Body of pancreas (tissue), 4 donors: Measurements from ENCODE around the gene IMP4. TPM values are rescaled to one million over a fixed set of nuclear protein-coding genes. Genes with fewer than 3 reads are reported as not detected.

Experiments
- ATAC-seq: fragments of 150-250 bp; one replicate; pipeline ENCODE4 v1.9.1; 2016
- DNase-seq, 4 donors: peaks; one replicate each; pipeline ENCODE4 v3.0.0-alpha.2; 2019
- H3K27ac ChIP-seq, 4 donors: fragments of 200-600 bp; sonication (generic); 1 replicate in 3 of 4; 2 replicates in 1 of 4; pipeline versions ENCODE4 v1.5.1 to v1.6.1; 2016 to 2019; ENCODE audit warnings: mild to moderate bottlenecking in 1 of 4, mixed read lengths in 1 of 4, moderate library complexity in 1 of 4
- H3K27me3 ChIP-seq, 2 donors: fragments of 200-600 bp; sonication (generic); one replicate each; pipeline ENCODE4 v1.6.0; 2016; ENCODE audit warnings: mild to moderate bottlenecking in 1 of 2
- H3K36me3 ChIP-seq, 2 donors: fragments of 200-600 bp; sonication (generic); replicated peaks in 1 of 2; 2 replicates each; pipeline ENCODE4 v1.5.1; 2016; ENCODE audit warnings: low read depth in 2 of 2; ENCODE audit not compliant: insufficient read depth in 1 of 2
- H3K4me1 ChIP-seq: fragments of 200-600 bp; sonication (generic); one replicate; pipeline ENCODE4 v1.6.0; 2016
- H3K4me3 ChIP-seq, 2 donors: fragments of 200-600 bp; sonication (generic); 1 replicate in 1 of 2; 2 replicates in 1 of 2; pipeline ENCODE4 v1.5.1; 2016 to 2019
- H3K9me3 ChIP-seq, 3 donors: fragments of 200-600 bp; sonication (generic); 1 replicate in 2 of 3; 2 replicates in 1 of 3; pipeline ENCODE4 v1.5.1; 2016
- CTCF ChIP-seq, 7 experiments: fragments of 450-650 bp in 4 of 7; fragments of 200-600 bp in 3 of 7; sonication (generic) in 3 of 7; IDR thresholded peaks; one replicate each; pipeline ENCODE4 v1.5.1; 2016 to 2019; ENCODE audit warnings: antibody characterized with exemption in 7 of 7
- POLR2A ChIP-seq, 3 donors: fragments of 450-650 bp; IDR thresholded peaks; one replicate each; pipeline ENCODE4 v1.6.1; 2016; ENCODE audit warnings: antibody characterized with exemption in 3 of 3, mild to moderate bottlenecking in 2 of 3
- WGBS, 2 donors: methylation state at CpG; one replicate each; pipeline ENCODE4 v1.1.5; 2017; 5-methylcytosine and 5-hydroxymethylcytosine counted together
- intact Hi-C: fragments of 100-400 bp; cut with DNase I; formaldehyde crosslinking; loops from one replicate; pipeline ENCODE4 v1.15.1; 2023
- total RNA-seq, 2 donors: library from RNA; depleted of rRNA; stranded (reverse); fragments of >200 nt; gene quantifications; one replicate each; pipeline ENCODE4 v1.1.0, GENCODE V29; 2016

Gene IMP4
- total RNA-seq, 2 donors from 2014 or later: 77.5 to 78.1 TPM

- intact Hi-C loops: no loop called here
- Histone ChIP-seq H3K4me3 (no peak overlapping the region), H3K9me3 (no peaks in the 10 kb centered on the region), H3K27me3 (no peaks in the 10 kb centered on the region), H3K36me3 (no peaks in the 10 kb centered on the region), H3K27ac (no peak overlapping the region), H3K4me1 (no peaks in the 10 kb centered on the region)
- DNase-seq (no peak), ATAC-seq (no peak)
- TF ChIP-seq POLR2A (IDR thresholded peaks at IDR 0.05): no peak
- no peak for TF ChIP-seq CTCF (IDR thresholded peaks at IDR 0.05)
Measured at GRCh38 chr2:130303169-130303568, 39.5 kb upstream of the IMP4 start.

- ATAC-seq (no peak), DNase-seq (no peak)
- no peaks in the 10 kb centered on the region for H3K27me3 ChIP-seq
- TF ChIP-seq POLR2A (IDR thresholded peaks at IDR 0.05) (no peak), CTCF (IDR thresholded peaks at IDR 0.05) (no peak)
- no peaks in the 10 kb centered on the region for H3K9me3 ChIP-seq
- no peaks in the 10 kb centered on the region for H3K36me3 ChIP-seq
- no peaks in the 10 kb centered on the region for H3K4me1 ChIP-seq
- intact Hi-C loops: no loop called here
- 74 to 78% methylated on average over 3 of the region's 3 CpGs for WGBS, 2 donors
- H3K27ac ChIP-seq: no peak overlapping the region
- no peak overlapping the region for H3K4me3 ChIP-seq
Measured at GRCh38 chr2:130304726-130305125, 38.0 kb upstream of the IMP4 start.

- Histone ChIP-seq H3K4me1 (no peaks in the 10 kb centered on the region), H3K9me3 (no peaks in the 10 kb centered on the region), H3K4me3 (no peak overlapping the region), H3K36me3 (no peaks in the 10 kb centered on the region), H3K27ac (no peak overlapping the region), H3K27me3 (no peaks in the 10 kb centered on the region)
- no peak for TF ChIP-seq POLR2A (IDR thresholded peaks at IDR 0.05)
- no peak for TF ChIP-seq CTCF (IDR thresholded peaks at IDR 0.05)
- intact Hi-C loops: no loop called here
- DNase-seq: no peak
- no peak for ATAC-seq
- WGBS, 2 donors: 71 to 87% methylated on average over 4 of the region's 4 CpGs
Measured at GRCh38 chr2:130307850-130308249, 34.8 kb upstream of the IMP4 start.

- H3K27ac ChIP-seq: no peak overlapping the region
- TF ChIP-seq CTCF (IDR thresholded peaks at IDR 0.05): no peak
- TF ChIP-seq POLR2A (IDR thresholded peaks at IDR 0.05): no peak
- no peaks in the 10 kb centered on the region for H3K4me1 ChIP-seq
- H3K36me3 ChIP-seq: no peaks in the 10 kb centered on the region
- no peaks in the 10 kb centered on the region for H3K9me3 ChIP-seq
- no peak overlapping the region for H3K4me3 ChIP-seq
- no peak for DNase-seq
- intact Hi-C loops: no loop called here
- H3K27me3 ChIP-seq: no peaks in the 10 kb centered on the region
- ATAC-seq: no peak
Measured at GRCh38 chr2:130310881-130311280, 31.8 kb upstream of the IMP4 start.

- Histone ChIP-seq H3K4me1 (no peaks in the 10 kb centered on the region), H3K9me3 (no peaks in the 10 kb centered on the region), H3K4me3 (no peak overlapping the region), H3K36me3 (no peaks in the 10 kb centered on the region), H3K27me3 (no peaks in the 10 kb centered on the region), H3K27ac (no peak overlapping the region)
- no peak for DNase-seq
- intact Hi-C loops: no loop called here
- no peak for ATAC-seq
- TF ChIP-seq POLR2A (IDR thresholded peaks at IDR 0.05): no peak
- no peak for TF ChIP-seq CTCF (IDR thresholded peaks at IDR 0.05)
- 67% methylated on average over 12 of the region's 12 CpGs; no CpG with 5 or more reads in 1 of the 2 donors for WGBS, 2 donors
Measured at GRCh38 chr2:130313812-130314334, 28.8 kb upstream of the IMP4 start.
